Uterus (tissue), 2 donors: ENCODE results near the gene SHISA9.

Source experiments
- CTCF ChIP-seq, 4 experiments: fragments of 200-600 bp in 2 of 4; fragments of 450-650 bp in 2 of 4; sonication (generic) in 2 of 4; IDR thresholded peaks; one replicate each; pipeline ENCODE4 v1.5.1; 2016 to 2019; ENCODE audit warnings: antibody characterized with exemption in 4 of 4, mild to moderate bottlenecking in 2 of 4, moderate library complexity in 1 of 4
- POLR2A ChIP-seq, 2 donors: fragments of 450-650 bp; IDR thresholded peaks; one replicate each; pipeline ENCODE4 v1.6.1; 2016; ENCODE audit warnings: antibody characterized with exemption in 2 of 2, mild to moderate bottlenecking in 1 of 2, moderate library complexity in 1 of 2

- no peak for TF ChIP-seq CTCF (IDR thresholded peaks at IDR 0.05)
- TF ChIP-seq POLR2A (IDR thresholded peaks at IDR 0.05), result no peak
Measured at GRCh38 chr16:13244770-13245169, 343.4 kb downstream of the SHISA9 start.
